GM12878 (cell line): ENCODE results near the gene GNAT3. TPM values are rescaled to one million over a fixed set of nuclear protein-coding genes. Genes with fewer than 3 reads are reported as not detected.

ENCODE experiments used
- CBFB ChIP-seq: IDR thresholded peaks from 2 replicates; pipeline ENCODE4 v1.6.1; 2016; ENCODE audit warnings: antibody characterized with exemption, low read depth
- E4F1 ChIP-seq: fragments of 450-650 bp; IDR thresholded peaks from 2 replicates; pipeline ENCODE4 v1.6.1; 2018; ENCODE audit warnings: borderline replicate concordance, mild to moderate bottlenecking; ENCODE audit not compliant: partially characterized antibody
- FOXK2 ChIP-seq: fragments of 450-650 bp; IDR thresholded peaks from 2 replicates; pipeline ENCODE4 v1.6.1; 2017; ENCODE audit warnings: mild to moderate bottlenecking, moderate library complexity
- LARP7 ChIP-seq: fragments of 450-650 bp; IDR thresholded peaks from 2 replicates; pipeline ENCODE4 v1.6.1; 2017; ENCODE audit warnings: mild to moderate bottlenecking
- PRDM15 ChIP-seq: fragments of 450-650 bp; formaldehyde crosslinking; IDR thresholded peaks from 2 replicates; pipeline ENCODE4 v1.4.0; 2020; ENCODE audit warnings: mild to moderate bottlenecking, moderate library complexity
- TCF7 ChIP-seq: IDR thresholded peaks from 2 replicates; pipeline ENCODE4 v1.6.1; 2014; ENCODE audit warnings: antibody characterized with exemption, borderline replicate concordance
- ZZZ3 ChIP-seq: IDR thresholded peaks from 2 replicates; pipeline ENCODE4 v1.6.1; 2011; ENCODE audit warnings: low read depth; ENCODE audit not compliant: control insufficient read depth, insufficient read length
- polyA plus RNA-seq, 11 experiments: library from polyadenylated mRNA; depleted of rRNA in 4 of 11; unstranded in 6 of 11; stranded (reverse) in 5 of 11; fragments of >200 nt; fragmentation: Nextera tagmentation in 4 of 11; fragmentation: Illumina TruSeq in 1 of 11; extraction: Ambion mirVana in 4 of 11; extraction: Trizol in 1 of 11; gene quantifications; 1 replicate in 1 of 11; 2 replicates in 10 of 11; pipeline versions ENCODE4 v1.2.1 to v1.2.3, GENCODE V29; 2011 to 2016; ENCODE audit warnings: inconsistent platforms in 2 of 11, missing spikeins in 2 of 11, low read depth in 1 of 11
- total RNA-seq, 4 experiments: library from RNA; depleted of rRNA in 3 of 4; stranded (reverse); fragments of >200 nt in 3 of 4; fragmentation: Illumina TruSeq in 1 of 4; extraction: Trizol in 1 of 4; gene quantifications; 2 replicates each; pipeline versions ENCODE4 v1.2.1 to v1.2.3, GENCODE V29; 2013 to 2021

Gene GNAT3
- total and polyA plus RNA-seq, 10 of the 15 experiments (the other 5 are each of a cell fraction or from before 2014, with no cell fraction given) = 1.7 to 8.3 (median 5.8) TPM; not detected in 1

GRCh38 chr7:80558116-80558515, 46.3 kb upstream of the GNAT3 start (continued):
- TF ChIP-seq E4F1 (no peak), TCF7 (no peak), LARP7 (no peak), PRDM15 (CRISPR knock-in tag) (no peak), FOXK2 (no peak), CBFB (no peak), ZZZ3 (no peak)
